ENCODE results near the gene DBX1. TPM values are rescaled to one million over a fixed set of nuclear protein-coding genes. Genes with fewer than 3 reads are reported as not detected.

Gene DBX1
- total RNA-seq, 2 experiments from 2014 or later, result not detected

DNA sequence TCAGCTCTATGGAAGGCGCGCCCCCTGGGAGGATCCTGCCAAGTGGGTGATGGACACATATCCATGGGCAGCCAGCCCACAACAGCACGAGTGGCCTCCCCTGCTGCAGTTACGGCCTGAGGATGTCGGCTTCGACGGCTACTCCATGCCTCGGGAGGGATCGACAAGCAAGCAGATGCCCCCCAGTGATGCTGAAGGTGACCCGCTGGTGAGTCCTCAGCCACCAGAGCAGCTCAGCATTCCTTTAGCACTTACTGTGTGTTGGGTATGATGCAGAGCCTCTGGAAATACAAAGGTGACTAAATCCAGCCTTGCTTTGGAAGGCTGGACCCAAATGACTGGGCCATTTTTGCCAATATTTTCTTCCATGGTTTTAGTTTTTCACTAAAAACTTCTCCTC is 45.7 kb downstream of the DBX1 start:
- no peak for DNase-seq
- ChIA-PET CTCF (interaction anchor here (0.6 to 10.0 kb wide), 6 partner anchors 10 to 163 kb away, joined by 3 to 76 read pairs (median 11); no protein-coding TSS in a partner anchor), POLR2A (no interaction called here)
- no peak overlapping the region for H3K27ac Mint-ChIP-seq
- no peaks in the 10 kb centered on the region for H3K4me1 Mint-ChIP-seq (ENCODE audit: low read depth)
- H3K36me3 Mint-ChIP-seq, result no peaks in the 10 kb centered on the region
- no peak overlapping the region for H3K4me3 Mint-ChIP-seq
- peaks cover 2% of the 10 kb centered on the region for H3K27me3 Mint-ChIP-seq
- H3K9me3 Mint-ChIP-seq, result no peaks in the 10 kb centered on the region
- intact Hi-C loops (cut with micrococcal nuclease), result no loop called here

DNA sequence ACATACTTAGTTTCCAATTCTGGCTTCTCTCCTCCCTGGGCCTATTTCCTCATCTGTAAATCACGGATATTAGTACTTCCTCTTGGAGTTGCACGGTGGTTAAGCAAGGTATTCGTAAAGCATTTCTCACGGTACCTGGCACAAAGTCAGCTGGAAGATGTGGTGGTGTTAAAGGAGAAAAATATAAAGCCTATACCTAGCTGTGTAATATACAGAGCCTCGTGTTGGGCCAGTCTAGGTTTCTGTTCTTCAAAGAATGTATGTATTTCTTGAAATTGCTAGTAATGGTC is 47.2 kb downstream of the DBX1 start:
- no peak overlapping the region for H3K27ac Mint-ChIP-seq
- no peak overlapping the region for H3K4me3 Mint-ChIP-seq
- no peaks in the 10 kb centered on the region for H3K36me3 Mint-ChIP-seq
- intact Hi-C loops (cut with micrococcal nuclease), result no loop called here
- H3K27me3 Mint-ChIP-seq, result peaks cover 2% of the 10 kb centered on the region
- no peak for DNase-seq
- CTCF ChIA-PET, result interaction anchor here (0.5 to 10.0 kb wide), 6 partner anchors 10 to 162 kb away, joined by 3 to 76 read pairs (median 7); no protein-coding TSS in a partner anchor
- no peaks in the 10 kb centered on the region for H3K9me3 Mint-ChIP-seq
- POLR2A ChIA-PET, result no interaction called here
- H3K4me1 Mint-ChIP-seq (ENCODE audit: low read depth), result no peaks in the 10 kb centered on the region

- Mint-ChIP-seq H3K4me3 (no peak overlapping the region), H3K27me3 (peaks cover 2% of the 10 kb centered on the region), H3K9me3 (no peaks in the 10 kb centered on the region), H3K4me1 (ENCODE audit: low read depth) (no peaks in the 10 kb centered on the region), H3K27ac (no peak overlapping the region), H3K36me3 (no peaks in the 10 kb centered on the region)
- intact Hi-C loops (cut with micrococcal nuclease), result no loop called here
- CTCF ChIA-PET, result interaction anchor here (0.5 to 10.0 kb wide), 11 partner anchors 9 to 177 kb away, joined by 3 to 76 read pairs (median 4); no protein-coding TSS in a partner anchor
- POLR2A ChIA-PET, result no interaction called here
- DNase-seq, result peak; percentile 27
These were observed 47.8 kb downstream of the DBX1 start for GRCh38 chr11:20112291-20113148.

GRCh38 chr11:20111871-20112270 is 48.4 kb downstream of the DBX1 start:
- Mint-ChIP-seq H3K27me3 (peaks cover 2% of the 10 kb centered on the region), H3K9me3 (no peaks in the 10 kb centered on the region), H3K4me1 (ENCODE audit: low read depth) (no peaks in the 10 kb centered on the region), H3K4me3 (no peak overlapping the region), H3K36me3 (no peaks in the 10 kb centered on the region), H3K27ac (no peak overlapping the region)
- ChIA-PET POLR2A (no interaction called here), CTCF (interaction anchor here (0.7 to 10.0 kb wide), 11 partner anchors 9 to 221 kb away, joined by 3 to 76 read pairs (median 4); no protein-coding TSS in a partner anchor)
- DNase-seq, result no peak
- intact Hi-C loops (cut with micrococcal nuclease), result loop anchor here (1.0 kb wide), 2 partner anchors 161 to 174 kb away; no protein-coding TSS in a partner anchor

DNA sequence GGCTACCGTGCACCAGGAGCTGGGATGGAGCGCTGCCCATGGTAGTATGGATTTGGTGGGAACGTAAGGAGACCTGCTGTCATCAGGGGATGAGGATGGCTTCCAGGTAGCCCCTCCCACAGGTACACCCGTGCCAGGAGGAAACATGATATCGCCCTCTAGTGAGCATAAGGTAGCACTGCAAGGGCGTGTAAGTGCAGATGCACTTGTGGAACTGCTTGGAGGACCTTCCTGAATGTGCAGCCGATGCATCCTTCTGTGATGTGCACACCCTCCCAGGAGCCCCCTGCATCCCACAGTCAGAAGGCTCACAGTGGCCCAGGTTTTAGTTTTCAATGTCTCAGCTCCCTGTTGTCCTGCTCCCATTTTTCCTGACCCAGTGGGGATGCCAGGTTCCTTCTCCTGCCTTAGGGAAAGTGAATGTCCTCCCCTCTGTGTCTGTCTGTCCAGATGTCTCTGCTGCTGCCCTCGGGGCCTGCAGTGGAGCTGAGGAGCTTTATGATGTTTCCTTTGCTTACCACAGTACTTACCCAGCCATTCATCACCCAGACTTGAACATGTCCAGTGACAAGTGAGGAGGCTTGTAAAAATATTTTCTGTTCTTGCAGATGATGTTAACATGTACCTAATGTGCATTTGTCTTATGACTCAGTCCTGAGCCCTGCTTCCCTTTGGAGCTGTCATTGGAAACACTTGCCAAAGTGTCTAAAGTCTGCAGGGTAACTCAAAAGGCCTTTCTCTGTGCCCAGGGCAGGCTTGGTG is 49.2 kb downstream of the DBX1 start:
- H3K4me1 Mint-ChIP-seq (ENCODE audit: low read depth), result no peaks in the 10 kb centered on the region
- H3K4me3 Mint-ChIP-seq, result no peak overlapping the region
- no peaks in the 10 kb centered on the region for H3K9me3 Mint-ChIP-seq
- no peak overlapping the region for H3K27ac Mint-ChIP-seq
- intact Hi-C loops (cut with micrococcal nuclease), result loop anchor here (1.0 kb wide), 2 partner anchors 160 to 173 kb away; no protein-coding TSS in a partner anchor
- H3K36me3 Mint-ChIP-seq, result no peaks in the 10 kb centered on the region
- ChIA-PET CTCF (interaction anchor here (0.7 to 10.0 kb wide), 9 partner anchors 10 to 220 kb away, joined by 3 to 76 read pairs (median 4); no protein-coding TSS in a partner anchor), POLR2A (no interaction called here)
- peaks cover 2% of the 10 kb centered on the region for H3K27me3 Mint-ChIP-seq
- peak; percentile 65 for DNase-seq

DNA sequence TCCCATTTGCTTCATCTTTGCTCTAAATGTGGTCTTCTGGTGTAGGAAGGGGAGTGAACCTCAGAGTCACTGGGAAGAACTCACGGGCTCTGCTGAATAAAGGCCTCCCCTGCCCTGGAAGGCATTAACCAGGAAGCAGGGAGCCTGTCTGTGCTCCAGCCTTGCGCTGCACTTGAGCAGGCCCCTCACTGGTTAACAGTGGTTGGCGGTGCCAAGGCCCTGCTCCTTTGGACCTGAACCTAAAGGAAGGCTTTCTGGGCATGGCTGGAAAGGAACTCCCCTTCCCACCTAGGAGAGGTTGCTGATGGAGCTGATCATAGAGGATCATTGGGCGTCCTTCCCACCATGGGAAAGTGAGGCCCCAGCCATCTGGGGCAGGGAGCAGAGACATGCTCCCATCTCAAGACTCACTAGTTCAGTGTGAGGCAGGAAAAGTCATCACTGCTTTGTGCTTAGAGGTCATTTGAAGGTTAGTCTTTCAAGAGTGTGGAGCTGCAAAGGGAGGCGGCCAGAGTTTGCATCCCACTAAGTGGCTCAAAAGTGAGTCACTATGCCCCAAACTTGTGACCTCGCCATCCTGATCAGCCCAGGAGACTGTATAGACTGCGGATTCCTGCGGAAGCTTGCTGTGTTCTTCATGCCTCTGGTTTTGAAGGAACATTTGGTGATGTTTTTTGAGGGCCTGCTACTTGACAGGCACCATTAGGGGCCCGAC is 50.4 kb downstream of the DBX1 start:
- Mint-ChIP-seq H3K27me3 (peaks cover 2% of the 10 kb centered on the region), H3K9me3 (no peaks in the 10 kb centered on the region), H3K4me3 (no peak overlapping the region), H3K4me1 (ENCODE audit: low read depth) (no peaks in the 10 kb centered on the region), H3K27ac (no peak overlapping the region), H3K36me3 (no peaks in the 10 kb centered on the region)
- no peak for DNase-seq
- intact Hi-C loops (cut with micrococcal nuclease), result no loop called here
- POLR2A ChIA-PET, result no interaction called here
- CTCF ChIA-PET, result interaction anchor here (1.3 to 10.0 kb wide), 5 partner anchors 9 to 245 kb away, joined by 3 to 76 read pairs (median 4); no protein-coding TSS in a partner anchor

Other genes with a start within 250 kb of the DBX1 start
- gene HTATIP2, start 203.2 kb upstream of the DBX1 start, total RNA-seq, result 10 to 100 TPM; 82.1 to 83.4 TPM
- gene PRMT3, start 227.2 kb upstream of the DBX1 start, total RNA-seq, result 10 to 100 TPM; 31.2 to 33.2 TPM

All from activated CD4-positive, alpha-beta memory T cell treated with anti-CD3 and anti-CD28 coated beads for 36 hours (primary cell).